IMR-90 (cell line): Measurements from ENCODE around the gene SDK1. TPM values are rescaled to one million over a fixed set of nuclear protein-coding genes. Genes with fewer than 3 reads are reported as not detected.

Experiments
- ATAC-seq: fragments of 200-7000 bp; cut with Tn5 transposase; 2 replicates; pipeline ENCODE4 v1.9.1; 2020; ENCODE audit warnings: low read depth, mild to moderate bottlenecking, moderate library complexity
- BruUV-seq: library from RNA; stranded (reverse); fragments of 400-500 nt; replicated peaks from 2 replicates; lab custom pipeline; 2021; lab: Mats Ljungman, UMichigan
- CTCF ChIA-PET: fragments of 300-600 bp; formaldehyde crosslinking; extraction: SDS; loops from one replicate; lab custom pipeline; 2021; ENCODE audit warnings: antibody characterized with exemption; lab: Yijun Ruan, JAX
- POLR2A ChIA-PET: fragments of 300-600 bp; sonication (Branson Sonifier 250); formaldehyde crosslinking; loops from one replicate; lab custom pipeline; 2022; ENCODE audit warnings: antibody characterized with exemption; ENCODE audit not compliant: unreplicated experiment; lab: Charles Lee
- DNase-seq: peaks from one replicate; pipeline ENCODE4 v3.0.0; 2013
- H2AFZ ChIP-seq: replicated peaks from 2 replicates; pipeline ENCODE3; 2013; ENCODE audit warnings: low read length, mild to moderate bottlenecking; ENCODE audit not compliant: poor library complexity
- H2AK5ac ChIP-seq: 2 replicates; pipeline ENCODE4 v1.6.1; 2013; ENCODE audit warnings: low read depth, low read length, inconsistent platforms
- H2AK9ac ChIP-seq: replicated peaks from 2 replicates; pipeline ENCODE3; 2013; ENCODE audit warnings: mild to moderate bottlenecking, low read depth, low read length, moderate library complexity; ENCODE audit not compliant: poor library complexity
- H2BK120ac ChIP-seq: 2 replicates; pipeline ENCODE4 v1.6.1; 2013; ENCODE audit warnings: low read depth, low read length, inconsistent platforms
- H2BK15ac ChIP-seq: 3 replicates; pipeline ENCODE4 v1.6.1; 2013; ENCODE audit warnings: low read depth, low read length, inconsistent platforms
- H2BK20ac ChIP-seq: 2 replicates; pipeline ENCODE4 v1.6.1; 2013; ENCODE audit warnings: low read depth, mild to moderate bottlenecking, inconsistent platforms, low read length, moderate library complexity
- H2BK5ac ChIP-seq: 2 replicates; pipeline ENCODE4 v1.6.1; 2013; ENCODE audit warnings: mild to moderate bottlenecking, low read depth, low read length, inconsistent platforms; ENCODE audit not compliant: poor library complexity, severe bottlenecking
- H3K14ac ChIP-seq: replicated peaks from 2 replicates; pipeline ENCODE4 v1.6.1; 2013; ENCODE audit warnings: low read depth, low read length, inconsistent platforms
- H3K18ac ChIP-seq: 2 replicates; pipeline ENCODE4 v1.6.1; 2013; ENCODE audit warnings: low read depth, low read length, control low read depth
- H3K23ac ChIP-seq: 2 replicates; pipeline ENCODE4 v1.6.1; 2013; ENCODE audit warnings: low read depth, low read length, inconsistent platforms
- H3K27ac ChIP-seq: 2 replicates; pipeline ENCODE4 v1.5.1; 2013; ENCODE audit warnings: mild to moderate bottlenecking, control low read depth, low read length; ENCODE audit not compliant: insufficient read depth
- H3K27me3 ChIP-seq: 2 replicates; pipeline ENCODE4 v1.6.1; 2013; ENCODE audit warnings: low read length; ENCODE audit not compliant: control insufficient read depth, insufficient read depth
- H3K36me3 ChIP-seq: 2 replicates; pipeline ENCODE4 v1.6.1; 2013; ENCODE audit warnings: low read length, mixed read lengths; ENCODE audit not compliant: control insufficient read depth, insufficient read depth
- H3K4ac ChIP-seq: 2 replicates; pipeline ENCODE4 v1.6.1; 2013; ENCODE audit warnings: low read depth, low read length, inconsistent platforms
- H3K4me1 ChIP-seq: 2 replicates; pipeline ENCODE4 v1.6.1; 2013; ENCODE audit warnings: low read length, mixed read lengths; ENCODE audit not compliant: control insufficient read depth, insufficient read depth
- H3K4me2 ChIP-seq: 2 replicates; pipeline ENCODE4 v1.6.1; 2013; ENCODE audit warnings: low read depth, mild to moderate bottlenecking, control low read depth, low read length, moderate library complexity
- H3K4me3 ChIP-seq: 2 replicates; pipeline ENCODE4 v1.5.1; 2013; ENCODE audit warnings: low read depth, mild to moderate bottlenecking, control low read depth, low read length, moderate library complexity; ENCODE audit not compliant: insufficient read depth
- H3K56ac ChIP-seq: 2 replicates; pipeline ENCODE4 v1.6.1; 2013; ENCODE audit warnings: low read length, inconsistent platforms; ENCODE audit not compliant: insufficient read depth; ENCODE audit errors: extremely low read depth
- H3K79me1 ChIP-seq, 2 experiments: 2 replicates each; pipeline ENCODE4 v1.6.1; 2013; ENCODE audit warnings: low read length in 2 of 2, inconsistent platforms in 1 of 2, low read depth in 1 of 2
- H3K9ac ChIP-seq: 2 replicates; pipeline ENCODE4 v1.6.1; 2013; ENCODE audit warnings: low read depth, low read length, control low read depth
- H3K9me1 ChIP-seq: 2 replicates; pipeline ENCODE4 v1.6.1; 2013; ENCODE audit warnings: low read length, inconsistent platforms; ENCODE audit not compliant: insufficient read depth
- H3K9me3 ChIP-seq: 2 replicates; pipeline ENCODE4 v1.6.1; 2013; ENCODE audit warnings: low read length; ENCODE audit not compliant: control insufficient read depth, insufficient read depth
- H4K20me1 ChIP-seq: 2 replicates; pipeline ENCODE4 v1.6.1; 2013; ENCODE audit warnings: low read length, inconsistent platforms; ENCODE audit not compliant: insufficient read depth
- H4K5ac ChIP-seq: 2 replicates; pipeline ENCODE4 v1.6.1; 2013; ENCODE audit warnings: mild to moderate bottlenecking, low read depth, low read length, control low read depth
- H4K8ac ChIP-seq, 2 experiments: 2 replicates each; pipeline ENCODE4 v1.6.1; 2013; ENCODE audit warnings: low read depth in 2 of 2, low read length in 2 of 2, control low read depth in 1 of 2, inconsistent platforms in 1 of 2
- H4K91ac ChIP-seq: 2 replicates; pipeline ENCODE4 v1.6.1; 2013; ENCODE audit warnings: low read depth, low read length, inconsistent platforms; ENCODE audit not compliant: insufficient read depth
- BHLHE40 ChIP-seq: fragments of 150-350 bp; IDR thresholded peaks from 2 replicates; pipeline ENCODE4 v1.6.1; 2016; ENCODE audit warnings: mild to moderate bottlenecking, low read depth, low read length
- CEBPB ChIP-seq: IDR thresholded peaks from 2 replicates; pipeline ENCODE4 v1.6.1; 2012; ENCODE audit warnings: low read depth, low read length, improper control_type of control experiment
- CHD1 ChIP-seq: IDR thresholded peaks from 2 replicates; pipeline ENCODE4 v1.6.1; 2012; ENCODE audit warnings: low read depth, low read length, improper control_type of control experiment
- FOS ChIP-seq: fragments of 150-350 bp; IDR thresholded peaks from 2 replicates; pipeline ENCODE4 v1.6.1; 2016; ENCODE audit warnings: low read depth, low read length
- MAFK ChIP-seq: IDR thresholded peaks from 2 replicates; pipeline ENCODE4 v1.6.1; 2012; ENCODE audit warnings: low read depth, low read length, improper control_type of control experiment
- MAZ ChIP-seq: IDR thresholded peaks from 2 replicates; pipeline ENCODE4 v1.6.1; 2012; ENCODE audit warnings: low read depth, mild to moderate bottlenecking, low read length, improper control_type of control experiment, moderate library complexity, borderline replicate concordance
- MXI1 ChIP-seq: IDR thresholded peaks from 2 replicates; pipeline ENCODE4 v1.6.1; 2012; ENCODE audit warnings: low read depth, mild to moderate bottlenecking, low read length, moderate library complexity, borderline replicate concordance
- NFE2L2 ChIP-seq: fragments of 150-350 bp; IDR thresholded peaks from 2 replicates; pipeline ENCODE4 v1.6.1; 2016; ENCODE audit warnings: low read depth, mild to moderate bottlenecking, low read length
- POLR2A ChIP-seq: IDR thresholded peaks from 2 replicates; pipeline ENCODE4 v1.6.1; 2012; ENCODE audit warnings: mild to moderate bottlenecking, low read depth, low read length
- RAD21 ChIP-seq: IDR thresholded peaks from 2 replicates; pipeline ENCODE4 v1.6.1; 2012; ENCODE audit warnings: low read length, improper control_type of control experiment
- RCOR1 ChIP-seq: IDR thresholded peaks from 2 replicates; pipeline ENCODE4 v1.6.1; 2012; ENCODE audit warnings: mild to moderate bottlenecking, low read length, improper control_type of control experiment; ENCODE audit not compliant: insufficient replicate concordance
- RFX5 ChIP-seq: IDR thresholded peaks from 2 replicates; pipeline ENCODE4 v1.8.0; 2012; ENCODE audit warnings: low read depth, mild to moderate bottlenecking, low read length, moderate library complexity
- SMC3 ChIP-seq: fragments of 150-350 bp; IDR thresholded peaks from 2 replicates; pipeline ENCODE4 v1.6.1; 2016; ENCODE audit warnings: low read depth, mild to moderate bottlenecking, antibody characterized with exemption, low read length, moderate library complexity
- USF2 ChIP-seq: fragments of 150-350 bp; IDR thresholded peaks from 2 replicates; pipeline ENCODE4 v1.6.1; 2017; ENCODE audit warnings: mild to moderate bottlenecking, antibody characterized with exemption, low read length, low read depth
- WGBS, 2 experiments: methylation state at CpG; one replicate each; pipeline versions ENCODE4 v1.1.5 to v1.1.7; 2013; ENCODE audit warnings: missing lambda C conversion rate in 2 of 2; ENCODE audit not compliant: insufficient read length in 1 of 2; ENCODE audit errors: extremely low coverage in 2 of 2; 5-methylcytosine and 5-hydroxymethylcytosine counted together
- dilution Hi-C: fragments of 300-500 bp; cut with HindIII; formaldehyde crosslinking; loops from one replicate; pipeline ENCODE4 v1.14.3; 2018; ENCODE audit warnings: low sequenced_read_pairs; ENCODE audit not compliant: unreplicated experiment
- in situ Hi-C: fragments of 300-500 bp; cut with MboI; formaldehyde crosslinking; loops from 3 replicates; pipeline ENCODE4 v1.14.3; 2019; ENCODE audit warnings: low sequenced_read_pairs, inconsistent platforms, mixed read lengths
- intact Hi-C: fragments of 100-400 bp; cut with micrococcal nuclease; formaldehyde crosslinking; loops from 2 replicates; pipeline ENCODE4 v1.10.0; 2022
- polyA plus RNA-seq, 3 experiments: library from polyadenylated mRNA; depleted of rRNA; stranded (reverse); fragments of >200 nt; gene quantifications; 2 replicates each; pipeline ENCODE4 v1.2.3, GENCODE V29; 2012; ENCODE audit warnings: low replicate concordance in 1 of 3
- total RNA-seq: library from RNA; depleted of rRNA; stranded (reverse); fragments of >200 nt; gene quantifications from 2 replicates; pipeline ENCODE4 v1.2.3, GENCODE V29; 2012
- TF ChIP-seq, protein P1 (sequence below): fragments of 150-350 bp; IDR thresholded peaks from 2 replicates; pipeline ENCODE4 v1.6.1; 2016; ENCODE audit warnings: low read depth, mild to moderate bottlenecking, low read length, moderate library complexity, borderline replicate concordance
- TF ChIP-seq, protein P2 (sequence below): conservative IDR thresholded peaks from 2 replicates; pipeline ENCODE4 v1.5.1; 2012; ENCODE audit warnings: mild to moderate bottlenecking, low read depth, low read length, improper control_type of control experiment

The SDK1 gene
- total and polyA plus RNA-seq, 2 of the 4 experiments (the other 2 are of a cell fraction): 1.5 to 1.6 TPM

DNA sequence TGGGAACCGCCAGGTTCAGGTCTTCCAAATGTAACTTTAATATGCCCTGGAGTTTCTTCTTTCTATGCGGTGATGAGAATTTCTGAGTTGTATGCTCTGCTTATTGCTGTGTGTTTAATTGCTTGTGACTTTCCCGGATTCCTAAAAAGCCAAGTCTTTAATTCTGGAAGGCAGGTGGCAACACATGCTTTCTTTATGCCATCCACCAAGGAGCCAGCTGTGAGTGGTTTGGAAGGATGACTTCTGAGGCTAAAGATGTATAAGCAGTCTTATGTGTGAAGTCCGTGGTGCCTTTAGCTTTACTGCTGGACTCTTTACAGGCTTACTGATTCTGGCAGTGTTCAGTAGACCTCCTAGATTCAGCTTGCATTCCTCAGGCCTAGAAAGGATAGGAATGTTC, 3.1 kb downstream of the SDK1 start:
- H2BK120ac ChIP-seq: no peak overlapping the region
- H2AK5ac ChIP-seq: no peak overlapping the region
- H3K9ac ChIP-seq: no peak overlapping the region
- whole genome bisulfite sequencing, 2 experiments: no CpG with 5 or more reads among the region's 4 CpGs
- no peak overlapping the region for H2AK9ac ChIP-seq
- in situ Hi-C loops: no loop called here
- no peaks in the 10 kb centered on the region for H3K36me3 ChIP-seq
- no peak overlapping the region for H3K27ac ChIP-seq
- DNase-seq (no peak), ATAC-seq (no peak)
- no peaks in the 10 kb centered on the region for H3K9me1 ChIP-seq
- no peaks in the 10 kb centered on the region for H4K20me1 ChIP-seq
- TF ChIP-seq RCOR1 (no peak), BHLHE40 (no peak), CEBPB (no peak), RFX5 (no peak), MAZ (no peak), MAFK (no peak), NFE2L2 (no peak), SMC3 (no peak), MXI1 (no peak), RAD21 (no peak), POLR2A (no peak), USF2 (no peak), CHD1 (no peak), FOS (no peak)
- TF ChIP-seq, protein P1, sequence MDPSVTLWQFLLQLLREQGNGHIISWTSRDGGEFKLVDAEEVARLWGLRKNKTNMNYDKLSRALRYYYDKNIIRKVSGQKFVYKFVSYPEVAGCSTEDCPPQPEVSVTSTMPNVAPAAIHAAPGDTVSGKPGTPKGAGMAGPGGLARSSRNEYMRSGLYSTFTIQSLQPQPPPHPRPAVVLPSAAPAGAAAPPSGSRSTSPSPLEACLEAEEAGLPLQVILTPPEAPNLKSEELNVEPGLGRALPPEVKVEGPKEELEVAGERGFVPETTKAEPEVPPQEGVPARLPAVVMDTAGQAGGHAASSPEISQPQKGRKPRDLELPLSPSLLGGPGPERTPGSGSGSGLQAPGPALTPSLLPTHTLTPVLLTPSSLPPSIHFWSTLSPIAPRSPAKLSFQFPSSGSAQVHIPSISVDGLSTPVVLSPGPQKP: no peak
- TF ChIP-seq, protein P2, sequence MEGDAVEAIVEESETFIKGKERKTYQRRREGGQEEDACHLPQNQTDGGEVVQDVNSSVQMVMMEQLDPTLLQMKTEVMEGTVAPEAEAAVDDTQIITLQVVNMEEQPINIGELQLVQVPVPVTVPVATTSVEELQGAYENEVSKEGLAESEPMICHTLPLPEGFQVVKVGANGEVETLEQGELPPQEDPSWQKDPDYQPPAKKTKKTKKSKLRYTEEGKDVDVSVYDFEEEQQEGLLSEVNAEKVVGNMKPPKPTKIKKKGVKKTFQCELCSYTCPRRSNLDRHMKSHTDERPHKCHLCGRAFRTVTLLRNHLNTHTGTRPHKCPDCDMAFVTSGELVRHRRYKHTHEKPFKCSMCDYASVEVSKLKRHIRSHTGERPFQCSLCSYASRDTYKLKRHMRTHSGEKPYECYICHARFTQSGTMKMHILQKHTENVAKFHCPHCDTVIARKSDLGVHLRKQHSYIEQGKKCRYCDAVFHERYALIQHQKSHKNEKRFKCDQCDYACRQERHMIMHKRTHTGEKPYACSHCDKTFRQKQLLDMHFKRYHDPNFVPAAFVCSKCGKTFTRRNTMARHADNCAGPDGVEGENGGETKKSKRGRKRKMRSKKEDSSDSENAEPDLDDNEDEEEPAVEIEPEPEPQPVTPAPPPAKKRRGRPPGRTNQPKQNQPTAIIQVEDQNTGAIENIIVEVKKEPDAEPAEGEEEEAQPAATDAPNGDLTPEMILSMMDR: no peak
- H4K5ac ChIP-seq: no peak overlapping the region
- intact Hi-C loops: loop anchor here (5.0 to 10.0 kb wide), 3 partner anchors 131 to 361 kb away; no protein-coding TSS in a partner anchor
- H2BK5ac ChIP-seq: no peak overlapping the region
- H3K14ac ChIP-seq: no peak overlapping the region
- dilution Hi-C loops: no loop called here
- H3K18ac ChIP-seq: no peak overlapping the region
- H3K4me2 ChIP-seq: no peak overlapping the region
- H4K91ac ChIP-seq: no peak overlapping the region
- no peak overlapping the region for H4K8ac ChIP-seq
- no peak overlapping the region for H2BK15ac ChIP-seq
- ChIA-PET CTCF (no interaction called here), POLR2A (no interaction called here)
- no peak overlapping the region for H3K56ac ChIP-seq
- no peak overlapping the region for H3K23ac ChIP-seq
- no peaks in the 10 kb centered on the region; the same call in 1 of the 2 replicates for H3K4me1 ChIP-seq
- H3K79me1 ChIP-seq: no peaks in the 10 kb centered on the region
- no peak overlapping the region for H3K4ac ChIP-seq
- H3K4me3 ChIP-seq: no peak overlapping the region
- no peak overlapping the region for H2BK20ac ChIP-seq
- peaks cover 14% of the 10 kb centered on the region for H3K27me3 ChIP-seq
- no peaks in the 10 kb centered on the region for H3K9me3 ChIP-seq
- no TSS peak for BruUV-seq
- no peak overlapping the region for H2AFZ ChIP-seq
